ENCODE results near the gene MCCC2.
"Not testable (repeated sequence)": the region's sequence is repeated elsewhere in the genome, so short reads cannot be mapped to it uniquely, and the experiment has no call there.

The MCCC2 gene

DNA sequence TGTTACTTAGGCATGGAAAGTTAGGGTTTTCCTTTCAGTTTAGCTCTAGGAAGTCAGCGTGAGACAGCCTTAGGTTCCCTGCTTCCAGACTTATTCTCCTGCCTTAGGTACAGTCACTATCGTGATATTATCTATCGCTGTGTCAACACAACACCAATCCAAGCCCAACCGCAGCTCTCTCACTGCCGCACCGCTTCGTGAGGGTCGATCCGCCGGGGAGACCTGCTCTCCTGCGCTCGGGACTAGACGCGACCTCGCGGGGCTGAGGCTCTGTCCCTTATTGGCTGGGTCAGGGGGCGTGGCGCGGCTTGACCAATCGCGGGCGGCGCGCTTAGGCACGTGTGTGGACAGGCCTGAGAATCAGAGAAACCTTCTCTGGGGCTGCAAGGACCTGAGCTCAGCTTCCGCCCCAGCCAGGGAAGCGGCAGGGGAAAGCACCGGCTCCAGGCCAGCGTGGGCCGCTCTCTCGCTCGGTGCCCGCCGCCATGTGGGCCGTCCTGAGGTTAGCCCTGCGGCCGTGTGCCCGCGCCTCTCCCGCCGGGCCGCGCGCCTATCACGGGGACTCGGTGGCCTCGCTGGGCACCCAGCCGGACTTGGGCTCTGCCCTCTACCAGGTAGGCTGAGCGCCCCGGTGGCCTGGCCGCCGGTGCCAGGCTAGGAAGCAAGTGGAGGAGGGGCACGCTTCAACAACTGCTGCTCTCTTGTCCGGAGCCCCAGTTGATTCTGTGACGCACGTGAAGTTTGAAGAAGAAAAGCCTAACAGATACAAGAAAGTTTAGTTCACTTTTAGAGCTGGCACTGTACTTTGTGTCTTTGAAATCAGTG, at the start of gene MCCC2:
MCCC2 (plus strand) TSS at position 400 of the 825 bp plus-strand sequence; CDS start at position 486, 86 bp downstream.
- peaks cover 37% of the 10 kb centered on the region for H3K4me1 Mint-ChIP-seq (ENCODE audit: low read depth)
- no peaks in the 10 kb centered on the region for H3K9me3 Mint-ChIP-seq (ENCODE audit: low read depth)
- H3K27me3 Mint-ChIP-seq, result no peaks in the 10 kb centered on the region
- peak within 1 kb of the TSS; percentile 97 for H3K27ac Mint-ChIP-seq
- peak within 1 kb of the TSS; percentile 86 for H3K4me3 Mint-ChIP-seq
- peaks cover 8% of the 10 kb centered on the region for H3K36me3 Mint-ChIP-seq

DNA sequence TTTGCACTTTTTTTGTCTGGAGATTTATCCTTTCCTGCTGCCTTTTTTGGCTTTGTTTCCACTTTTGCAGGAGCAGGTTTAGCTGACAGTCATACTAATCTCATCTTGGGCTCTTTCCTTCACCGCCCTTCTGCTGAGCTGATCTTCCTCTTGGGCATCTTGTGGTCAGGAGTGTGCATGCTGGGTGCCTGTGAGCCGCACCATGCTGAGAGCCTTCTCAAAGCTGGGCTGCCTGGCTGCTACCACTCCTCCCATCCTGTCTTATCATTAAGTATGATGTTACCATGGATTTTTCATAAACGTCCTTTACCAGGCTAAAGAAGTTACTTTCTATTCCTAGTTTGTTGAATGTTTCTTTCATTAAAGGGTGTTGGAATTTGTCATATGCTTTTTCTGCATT, 49.5 kb upstream of the MCCC2 start:
- Mint-ChIP-seq H3K27me3 (no peaks in the 10 kb centered on the region), H3K4me3 (no peak overlapping the region), H3K4me1 (ENCODE audit: low read depth) (peaks cover 8% of the 10 kb centered on the region), H3K27ac (no peak overlapping the region), H3K9me3 (ENCODE audit: low read depth) (no peaks in the 10 kb centered on the region), H3K36me3 (peaks cover 34% of the 10 kb centered on the region)

DNA sequence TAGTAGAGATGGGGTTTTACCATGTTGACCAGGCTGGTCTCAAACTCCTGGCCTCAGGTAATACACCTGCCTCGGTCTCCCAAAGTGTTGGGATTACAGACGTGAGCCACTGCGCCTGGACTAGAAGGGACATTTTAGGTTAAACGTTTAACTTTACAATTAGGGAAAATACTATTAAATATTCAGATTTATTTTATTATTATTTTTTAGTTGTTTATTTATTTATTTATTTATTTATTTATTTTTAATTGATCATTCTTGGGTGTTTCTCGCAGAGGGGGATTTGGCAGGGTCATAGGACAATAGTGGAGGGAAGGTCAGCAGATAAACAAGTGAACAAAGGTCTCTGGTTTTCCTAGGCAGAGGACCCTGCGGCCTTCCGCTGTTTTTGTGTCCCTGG, 36.3 kb upstream of the MCCC2 start:
- H3K36me3 Mint-ChIP-seq, result peaks cover 20% of the 10 kb centered on the region
- not testable (repeated sequence) for H3K9me3 Mint-ChIP-seq (ENCODE audit: low read depth); H3K4me3 Mint-ChIP-seq; H3K27me3 Mint-ChIP-seq; H3K27ac Mint-ChIP-seq; H3K4me1 Mint-ChIP-seq (ENCODE audit: low read depth)

DNA sequence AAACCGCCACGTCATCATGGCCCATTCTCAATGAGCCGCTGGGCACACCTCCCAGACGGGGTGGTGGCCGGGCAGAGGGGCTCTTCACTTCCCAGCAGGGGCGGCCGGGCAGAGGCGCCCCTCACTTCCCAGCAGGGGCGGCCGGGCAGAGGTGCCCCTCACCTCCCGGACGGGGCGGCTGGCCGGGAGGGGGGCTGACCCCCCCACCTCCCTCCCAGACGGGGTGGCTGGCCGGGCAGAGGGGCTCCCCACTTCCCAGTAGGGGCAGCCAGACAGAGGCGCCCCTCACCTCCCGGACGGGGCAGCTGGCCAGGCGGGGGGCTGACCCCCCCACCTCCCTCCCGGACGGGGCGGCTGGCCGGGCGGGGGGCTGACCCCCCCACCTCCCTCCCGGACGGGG, 35.6 kb upstream of the MCCC2 start:
- not testable (repeated sequence) for H3K4me3 Mint-ChIP-seq; H3K9me3 Mint-ChIP-seq (ENCODE audit: low read depth); H3K4me1 Mint-ChIP-seq (ENCODE audit: low read depth); H3K27ac Mint-ChIP-seq; H3K27me3 Mint-ChIP-seq
- H3K36me3 Mint-ChIP-seq, result peaks cover 20% of the 10 kb centered on the region

DNA sequence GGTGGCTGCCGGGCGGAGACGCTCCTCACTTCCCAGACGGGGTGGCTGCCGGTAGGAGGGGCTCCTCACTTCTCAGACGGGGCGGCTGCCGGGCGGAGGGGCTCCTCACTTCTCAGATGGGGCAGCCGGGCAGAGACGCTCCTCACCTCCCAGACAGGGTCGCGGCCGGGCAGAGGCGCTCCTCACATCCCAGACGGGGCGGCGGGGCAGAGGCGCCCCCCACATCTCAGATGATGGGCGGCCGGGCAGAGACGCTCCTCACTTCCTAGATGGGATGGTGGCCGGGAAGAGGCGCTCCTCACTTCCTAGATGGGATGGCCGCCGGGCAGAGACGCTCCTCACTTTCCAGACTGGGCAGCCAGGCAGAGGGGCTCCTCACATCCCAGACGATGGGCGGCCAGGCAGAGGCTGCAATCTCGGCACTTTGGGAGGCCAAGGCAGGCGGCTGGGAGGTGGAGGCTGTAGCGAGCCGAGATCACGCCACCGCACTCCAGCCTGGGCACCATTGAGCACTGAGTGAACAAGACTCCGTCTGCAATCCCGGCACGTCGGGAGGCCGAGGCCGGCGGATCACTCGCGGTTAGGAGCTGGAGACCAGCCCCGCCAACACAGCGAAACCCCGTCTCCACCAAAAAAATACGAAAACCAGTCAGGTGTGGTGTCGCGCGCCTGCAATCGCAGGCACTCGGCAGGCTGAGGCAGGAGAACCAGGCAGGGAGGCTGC, 35.0 kb upstream of the MCCC2 start:
- H3K9me3 Mint-ChIP-seq (ENCODE audit: low read depth); H3K4me3 Mint-ChIP-seq; H3K27me3 Mint-ChIP-seq; H3K4me1 Mint-ChIP-seq (ENCODE audit: low read depth); H3K27ac Mint-ChIP-seq: not testable (repeated sequence)
- H3K36me3 Mint-ChIP-seq, result peaks cover 18% of the 10 kb centered on the region

DNA sequence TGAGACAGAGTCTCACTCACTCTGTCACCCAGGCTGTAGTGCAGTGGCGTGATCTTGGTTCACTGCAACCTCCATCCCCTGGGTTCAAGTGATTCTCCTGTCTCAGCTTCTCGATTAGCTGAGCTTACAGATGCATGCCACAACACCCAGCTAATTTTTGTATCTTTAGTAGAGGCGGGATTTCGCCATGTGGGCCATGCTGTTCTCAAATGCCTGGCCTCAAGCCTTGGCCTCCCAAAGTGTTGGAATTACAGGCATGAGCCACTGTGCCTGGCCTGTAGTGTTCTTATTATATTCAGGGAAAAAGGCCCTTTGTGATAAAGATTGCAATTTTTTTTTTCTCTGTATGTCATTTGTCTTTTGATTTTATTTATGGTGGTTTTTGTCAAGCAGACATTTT, 24.0 kb upstream of the MCCC2 start:
- peaks cover 5% of the 10 kb centered on the region for H3K36me3 Mint-ChIP-seq
- H3K4me1 Mint-ChIP-seq (ENCODE audit: low read depth), result no peaks in the 10 kb centered on the region
- H3K9me3 Mint-ChIP-seq (ENCODE audit: low read depth), result no peaks in the 10 kb centered on the region
- no peaks in the 10 kb centered on the region for H3K27me3 Mint-ChIP-seq
- no peak overlapping the region for H3K27ac Mint-ChIP-seq
- no peak overlapping the region for H3K4me3 Mint-ChIP-seq

DNA sequence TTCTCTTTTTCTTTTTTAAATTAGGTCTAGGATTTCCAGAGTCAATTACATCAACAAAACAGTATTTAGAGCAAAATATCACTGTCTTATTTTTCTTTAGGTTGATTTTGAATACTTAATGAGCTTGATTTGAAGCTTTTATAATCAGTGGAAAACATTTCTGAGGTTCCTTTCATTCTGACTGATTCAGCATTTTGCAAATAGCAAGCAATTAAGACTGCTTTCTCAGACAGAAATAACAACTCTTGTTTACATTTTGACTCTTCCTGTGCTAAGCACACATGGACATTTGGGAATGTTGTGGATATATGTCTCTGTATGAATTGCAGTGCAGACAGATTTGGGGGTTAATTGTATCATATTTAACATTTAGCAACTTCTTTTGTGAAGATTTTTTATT, 22.2 kb upstream of the MCCC2 start:
- H3K36me3 Mint-ChIP-seq, result peaks cover 7% of the 10 kb centered on the region
- H3K4me3 Mint-ChIP-seq, result no peak overlapping the region
- no peak overlapping the region for H3K27ac Mint-ChIP-seq
- no peaks in the 10 kb centered on the region for H3K4me1 Mint-ChIP-seq (ENCODE audit: low read depth)
- no peaks in the 10 kb centered on the region for H3K27me3 Mint-ChIP-seq
- no peaks in the 10 kb centered on the region for H3K9me3 Mint-ChIP-seq (ENCODE audit: low read depth)

DNA sequence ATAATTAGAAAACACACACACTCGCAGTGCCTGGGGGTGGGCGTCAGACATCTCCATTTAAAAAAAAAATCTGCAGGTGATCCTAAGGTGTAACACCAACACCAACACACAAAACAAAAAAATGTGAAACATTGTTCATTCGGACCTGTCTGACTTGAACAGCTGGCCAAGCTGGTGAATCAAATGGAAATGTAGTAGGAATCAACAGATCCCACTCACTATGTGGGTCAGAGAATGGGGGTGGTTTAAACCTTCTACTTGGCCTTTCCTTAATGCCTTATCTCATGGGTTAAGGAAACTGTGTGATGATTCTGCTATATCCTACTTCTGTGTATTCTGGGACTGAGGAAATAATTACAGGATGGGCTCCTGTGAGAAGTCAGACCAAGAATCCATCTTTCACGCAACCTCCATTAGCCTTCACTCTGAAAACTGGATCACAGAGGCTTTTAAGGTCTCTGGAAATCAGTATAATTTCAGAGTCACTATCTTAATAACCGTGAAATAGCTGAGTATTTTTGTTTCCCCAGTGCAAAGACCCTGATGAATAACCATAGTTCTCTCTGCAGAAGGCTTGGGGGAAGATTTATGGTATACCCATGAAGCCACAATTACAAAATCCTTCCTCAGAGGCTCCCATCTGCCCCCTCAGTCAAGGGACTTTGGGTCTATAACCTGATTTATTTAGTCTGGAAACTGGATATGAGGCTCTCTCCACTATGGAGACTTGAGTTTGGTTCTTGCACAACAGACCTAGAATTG, 17.2 kb upstream of the MCCC2 start:
- Mint-ChIP-seq H3K36me3 (peaks cover 7% of the 10 kb centered on the region), H3K27ac (no peak overlapping the region)

DNA sequence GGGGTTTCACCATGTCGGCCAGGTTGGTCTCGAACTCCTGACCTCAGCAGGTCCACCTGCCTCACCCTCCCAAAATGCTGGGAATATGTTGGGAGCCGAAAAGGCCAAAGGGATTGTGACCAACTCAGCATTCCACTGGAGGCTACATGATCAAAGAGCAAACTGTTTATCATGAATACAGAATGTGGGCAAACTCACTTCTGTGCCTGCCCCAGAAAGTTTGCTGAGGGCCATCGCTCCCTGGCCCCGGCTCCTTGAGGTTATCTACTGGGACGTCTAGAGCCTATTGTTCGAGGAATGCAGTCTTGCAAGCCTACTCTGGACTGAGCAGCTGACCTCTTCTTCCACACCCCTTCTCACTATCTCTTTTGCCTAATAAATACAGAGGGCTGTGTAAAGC, 15.3 kb upstream of the MCCC2 start:
- H3K27me3 Mint-ChIP-seq; H3K4me3 Mint-ChIP-seq; H3K27ac Mint-ChIP-seq; H3K4me1 Mint-ChIP-seq (ENCODE audit: low read depth); H3K9me3 Mint-ChIP-seq (ENCODE audit: low read depth): not testable (repeated sequence)
- H3K36me3 Mint-ChIP-seq, result peaks cover 10% of the 10 kb centered on the region

More for the DNA sequence above, 17.2 kb upstream of the MCCC2 start:
- Mint-ChIP-seq H3K9me3 (ENCODE audit: low read depth) (no peaks in the 10 kb centered on the region), H3K27me3 (no peaks in the 10 kb centered on the region), H3K4me1 (ENCODE audit: low read depth) (no peaks in the 10 kb centered on the region), H3K4me3 (no peak overlapping the region)

DNA sequence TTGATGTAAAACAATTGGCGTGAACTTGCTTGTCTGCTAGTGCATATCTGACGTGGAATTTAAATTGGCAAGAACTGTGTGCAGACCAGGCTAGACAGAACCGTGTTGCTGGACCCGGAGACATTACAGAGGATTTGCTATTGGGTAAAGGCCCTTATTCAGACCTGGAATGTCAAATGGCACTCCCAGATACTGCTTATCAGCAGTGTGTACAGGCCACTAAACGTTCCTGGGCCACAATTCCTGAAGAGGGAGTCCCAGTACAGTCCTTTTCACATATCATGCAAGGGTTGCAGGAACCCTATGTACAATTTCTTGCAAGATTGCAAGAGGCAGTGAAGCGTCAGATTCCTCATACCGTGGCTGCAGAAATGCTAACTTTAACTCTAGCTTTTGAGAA, 13.5 kb upstream of the MCCC2 start:
- Mint-ChIP-seq H3K36me3 (peaks cover 13% of the 10 kb centered on the region), H3K27ac (no peak overlapping the region), H3K4me3 (no peak overlapping the region), H3K4me1 (ENCODE audit: low read depth) (no peaks in the 10 kb centered on the region), H3K27me3 (no peaks in the 10 kb centered on the region), H3K9me3 (ENCODE audit: low read depth) (no peaks in the 10 kb centered on the region)

DNA sequence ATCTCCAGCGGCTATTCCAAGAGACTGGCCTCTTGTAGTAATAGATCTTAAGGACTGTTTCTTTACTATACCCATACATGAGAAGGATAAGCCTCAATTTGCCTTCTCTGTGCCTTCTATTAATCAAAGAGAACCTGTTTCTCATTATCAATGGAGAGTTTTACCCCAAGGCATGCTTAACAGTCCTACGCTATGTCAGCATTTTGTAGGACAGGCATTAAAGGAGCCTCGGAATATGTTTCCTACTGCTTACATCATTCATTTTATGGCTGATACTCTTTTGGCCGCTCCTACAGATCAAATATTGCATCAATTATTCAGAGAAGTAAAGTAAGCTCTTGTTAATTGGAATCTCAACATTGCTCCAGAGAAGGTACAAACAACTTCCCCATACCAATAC, 11.6 kb upstream of the MCCC2 start:
- not testable (repeated sequence) for H3K9me3 Mint-ChIP-seq (ENCODE audit: low read depth); H3K27ac Mint-ChIP-seq; H3K27me3 Mint-ChIP-seq; H3K4me3 Mint-ChIP-seq; H3K4me1 Mint-ChIP-seq (ENCODE audit: low read depth)
- peaks cover 13% of the 10 kb centered on the region for H3K36me3 Mint-ChIP-seq

DNA sequence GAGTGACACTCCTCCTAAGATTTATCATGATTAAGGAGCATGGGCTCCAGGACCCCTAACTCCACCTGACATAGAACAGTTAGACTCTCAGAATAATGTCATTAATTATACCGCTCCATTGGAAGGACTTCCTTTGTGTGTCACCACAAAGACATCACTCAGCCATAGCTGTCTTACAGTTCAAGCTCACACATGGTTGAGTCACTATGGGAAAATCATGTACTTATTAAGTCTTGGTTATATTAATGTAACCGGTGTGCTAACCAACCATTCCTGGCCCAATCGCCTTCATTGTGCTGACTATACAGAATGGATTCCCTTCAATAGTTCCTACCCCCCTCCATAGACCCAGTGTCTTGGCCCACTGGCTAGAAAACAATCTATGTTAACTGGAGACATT, 10.9 kb upstream of the MCCC2 start:
- Mint-ChIP-seq H3K27ac (no peak overlapping the region), H3K36me3 (peaks cover 13% of the 10 kb centered on the region), H3K9me3 (ENCODE audit: low read depth) (no peaks in the 10 kb centered on the region), H3K4me3 (no peak overlapping the region), H3K4me1 (ENCODE audit: low read depth) (no peaks in the 10 kb centered on the region), H3K27me3 (no peaks in the 10 kb centered on the region)

DNA sequence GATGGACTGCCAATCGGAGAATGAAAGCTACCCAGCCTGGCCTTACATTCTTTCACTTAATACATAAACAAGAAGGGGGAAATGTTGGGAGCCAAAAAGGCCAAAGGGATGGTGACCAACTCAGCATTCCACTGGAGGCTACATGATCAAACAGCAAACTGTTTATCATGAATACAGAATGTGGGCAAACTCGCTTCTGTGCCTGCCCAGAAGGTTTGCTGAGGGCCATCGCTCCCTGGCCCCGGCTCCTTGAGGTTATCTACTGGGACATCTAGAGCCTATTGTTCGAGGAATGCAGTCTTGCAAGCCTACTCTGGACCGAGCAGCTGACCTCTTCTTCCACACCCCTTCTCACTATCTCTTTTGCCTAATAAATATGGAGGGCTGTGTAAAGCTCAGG, 9.3 kb upstream of the MCCC2 start:
- H3K27ac Mint-ChIP-seq, H3K27me3 Mint-ChIP-seq, H3K4me3 Mint-ChIP-seq: not testable (repeated sequence)

DNA sequence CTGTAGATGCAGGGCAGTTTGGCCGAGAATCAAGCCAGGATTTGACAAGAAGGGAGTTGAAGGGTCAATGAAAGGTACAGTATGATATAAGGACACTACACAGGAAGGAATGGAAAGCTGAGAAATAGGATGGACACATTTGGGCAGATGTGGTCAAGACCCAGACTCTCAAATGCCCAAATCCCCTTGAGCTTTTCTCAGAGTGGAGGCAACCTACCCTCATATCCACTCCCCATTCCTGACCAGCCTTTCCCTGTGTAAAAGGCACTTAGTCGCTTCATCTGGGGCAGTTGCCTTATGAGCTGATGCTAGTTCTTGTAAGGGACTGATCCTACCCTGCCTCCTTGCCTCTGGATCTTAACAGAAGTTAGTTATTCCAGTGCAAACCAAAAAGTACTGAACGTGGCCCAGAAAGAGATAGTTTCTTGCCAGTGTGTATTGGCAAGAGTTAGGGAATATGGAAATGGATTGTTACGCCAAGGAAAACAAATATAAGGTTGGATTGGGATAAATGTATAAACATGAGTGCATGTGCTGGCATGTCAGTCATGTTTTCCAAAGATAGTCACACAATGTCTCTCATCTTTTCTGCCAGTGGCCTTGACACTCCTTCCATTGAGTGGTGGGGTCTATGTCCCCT, 4.1 kb upstream of the MCCC2 start:
- no peaks in the 10 kb centered on the region for H3K27me3 Mint-ChIP-seq
- H3K27ac Mint-ChIP-seq, result no peak overlapping the region
- H3K4me1 Mint-ChIP-seq (ENCODE audit: low read depth), result peaks cover 7% of the 10 kb centered on the region
- H3K36me3 Mint-ChIP-seq, result peaks cover 2% of the 10 kb centered on the region
- no peak overlapping the region for H3K4me3 Mint-ChIP-seq
- no peaks in the 10 kb centered on the region for H3K9me3 Mint-ChIP-seq (ENCODE audit: low read depth)

More for the DNA sequence above, 9.3 kb upstream of the MCCC2 start:
- H3K9me3 Mint-ChIP-seq (ENCODE audit: low read depth); H3K4me1 Mint-ChIP-seq (ENCODE audit: low read depth): not testable (repeated sequence)
- H3K36me3 Mint-ChIP-seq, result peaks cover 13% of the 10 kb centered on the region
